ENCODE data around the gene ZBTB46.
"Not testable (repeated sequence)": the region's sequence is repeated elsewhere in the genome, so short reads cannot be mapped to it uniquely, and the experiment has no call there.

ZBTB46 gene

DNA sequence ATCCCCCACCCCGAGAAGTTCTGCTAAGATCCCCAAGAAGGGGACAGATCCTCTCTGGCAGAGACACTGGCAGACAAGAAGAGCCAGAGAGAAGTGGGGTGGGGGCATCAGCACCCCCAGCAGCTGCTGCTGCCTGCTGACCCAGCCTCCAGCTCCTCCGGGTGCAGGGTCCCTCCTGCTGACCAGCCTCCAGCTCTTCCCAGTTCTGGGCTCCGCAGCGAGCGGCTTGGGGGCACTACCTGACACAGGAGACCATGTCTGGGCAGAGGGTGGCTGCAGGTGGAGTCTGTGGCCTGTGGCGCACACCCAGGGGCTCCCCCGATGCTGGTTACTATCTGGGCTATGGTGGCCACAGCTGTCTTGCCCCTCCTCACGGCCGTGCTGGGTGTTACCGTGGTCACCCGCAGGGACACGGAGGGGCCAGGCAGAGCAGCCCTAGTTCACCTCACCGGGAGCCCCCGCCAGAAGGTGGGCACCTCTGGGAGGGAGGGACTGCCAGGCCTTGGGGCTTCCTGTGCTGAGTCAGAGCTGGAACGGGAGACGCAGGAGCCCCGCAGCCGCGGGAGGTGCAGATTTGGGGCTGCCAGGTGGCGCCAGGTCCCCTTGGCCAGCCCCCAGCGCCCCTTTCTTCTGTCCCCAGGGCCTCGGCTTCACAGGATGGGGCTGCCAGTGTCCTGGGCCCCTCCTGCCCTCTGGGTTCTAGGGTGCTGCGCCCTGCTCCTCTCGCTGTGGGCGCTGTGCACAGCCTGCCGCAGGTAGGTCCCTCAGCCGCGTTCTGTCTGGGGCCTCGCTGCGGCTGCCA is 94.0 kb downstream of the ZBTB46 start:
- no peak for DNase-seq (ENCODE audit: low read depth in 3 of 3, low spot score in 1 of 3)

DNA sequence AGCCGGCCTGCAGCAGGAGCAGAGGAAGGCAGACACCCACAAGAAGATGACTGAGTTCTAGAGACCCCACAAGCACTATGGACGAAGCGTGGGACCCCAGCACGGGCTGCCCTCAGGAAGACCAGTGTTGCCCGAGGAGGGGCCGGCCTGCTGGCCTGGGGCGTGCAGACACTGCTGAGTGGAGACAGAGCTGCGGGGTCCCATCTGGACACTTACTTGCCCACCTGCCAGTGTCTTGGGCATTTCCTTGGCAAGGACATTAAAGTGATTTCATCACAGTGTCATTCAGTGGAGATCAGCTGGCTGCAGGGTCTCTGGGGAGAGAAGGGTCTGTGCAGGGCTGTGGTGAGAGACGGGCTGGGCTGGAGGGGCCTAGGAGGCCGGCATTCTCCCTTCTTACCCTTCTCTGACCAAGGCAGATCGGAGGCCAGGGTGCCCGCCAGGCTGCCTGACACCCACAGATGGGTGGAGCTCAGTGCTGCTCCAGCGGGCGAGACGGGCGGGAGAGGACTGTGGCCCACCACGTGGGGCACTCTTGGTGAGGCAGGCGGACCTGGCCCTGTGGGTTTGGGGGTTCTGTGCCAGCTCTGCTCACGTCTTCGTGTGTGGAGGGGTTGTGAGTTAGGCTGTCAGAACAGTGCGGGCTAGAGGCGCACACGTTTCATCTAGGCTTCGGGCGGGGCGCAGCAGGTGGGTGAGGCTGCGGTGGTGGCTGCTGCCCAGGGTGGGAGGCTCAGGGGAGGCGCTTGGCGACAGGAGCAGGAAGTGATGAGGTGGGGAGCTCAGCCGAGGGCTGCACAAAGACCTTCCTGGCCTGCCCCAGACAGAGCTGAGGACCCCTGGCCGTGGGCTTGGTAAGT is 95.0 kb downstream of the ZBTB46 start, which contains the start of gene LIME1:
Gene LIME1 (plus strand): TSS at position 806 of the 860 bp plus-strand sequence. CDS start 886 bp downstream, outside the sequence.
- peak in 2 of 3 donors; percentile 46 to 60 for DNase-seq (ENCODE audit: low read depth in 3 of 3, low spot score in 1 of 3)

DNA sequence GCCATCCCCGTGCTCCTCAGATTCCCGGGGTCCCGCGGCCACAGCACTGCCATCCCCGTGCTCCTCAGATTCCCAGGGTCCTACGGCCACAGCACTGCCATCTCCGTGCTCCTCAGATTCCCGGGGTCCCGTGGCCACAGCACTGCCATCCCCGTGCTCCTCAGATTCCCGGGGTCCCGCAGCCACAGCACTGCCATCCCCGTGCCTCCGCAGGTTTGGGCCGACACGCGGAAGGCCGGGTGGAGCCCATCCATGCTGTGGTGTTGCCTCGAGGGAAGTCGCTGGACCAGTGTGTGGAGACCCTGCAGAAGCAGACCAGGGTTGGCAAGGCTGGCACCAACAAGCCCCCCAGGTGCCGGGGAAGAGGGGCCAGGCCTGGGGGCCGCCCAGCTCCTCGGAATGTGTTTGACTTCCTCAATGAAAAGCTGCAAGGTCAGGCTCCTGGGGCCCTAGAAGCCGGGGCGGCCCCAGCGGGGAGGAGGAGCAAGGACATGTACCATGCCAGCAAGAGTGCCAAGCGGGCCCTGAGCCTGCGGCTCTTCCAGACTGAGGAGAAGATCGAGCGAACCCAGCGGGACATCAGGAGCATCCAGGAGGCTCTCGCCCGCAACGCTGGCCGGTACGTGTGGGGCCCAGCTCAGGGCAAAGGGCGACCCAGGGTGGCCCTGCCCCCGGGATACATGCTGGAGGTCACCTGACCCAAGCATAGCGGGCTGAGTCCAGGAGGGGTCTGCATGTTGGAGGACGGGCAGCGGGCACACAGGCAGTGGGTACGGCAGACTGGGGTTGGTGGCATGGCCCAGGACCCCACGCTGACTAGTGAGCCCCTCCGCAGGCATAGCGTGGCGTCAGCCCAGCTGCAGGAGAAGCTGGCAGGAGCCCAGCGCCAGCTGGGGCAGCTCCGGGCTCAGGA is 95.9 kb downstream of the ZBTB46 start:
- DNase-seq (ENCODE audit: low read depth in 3 of 3, low spot score in 1 of 3): no peak

DNA sequence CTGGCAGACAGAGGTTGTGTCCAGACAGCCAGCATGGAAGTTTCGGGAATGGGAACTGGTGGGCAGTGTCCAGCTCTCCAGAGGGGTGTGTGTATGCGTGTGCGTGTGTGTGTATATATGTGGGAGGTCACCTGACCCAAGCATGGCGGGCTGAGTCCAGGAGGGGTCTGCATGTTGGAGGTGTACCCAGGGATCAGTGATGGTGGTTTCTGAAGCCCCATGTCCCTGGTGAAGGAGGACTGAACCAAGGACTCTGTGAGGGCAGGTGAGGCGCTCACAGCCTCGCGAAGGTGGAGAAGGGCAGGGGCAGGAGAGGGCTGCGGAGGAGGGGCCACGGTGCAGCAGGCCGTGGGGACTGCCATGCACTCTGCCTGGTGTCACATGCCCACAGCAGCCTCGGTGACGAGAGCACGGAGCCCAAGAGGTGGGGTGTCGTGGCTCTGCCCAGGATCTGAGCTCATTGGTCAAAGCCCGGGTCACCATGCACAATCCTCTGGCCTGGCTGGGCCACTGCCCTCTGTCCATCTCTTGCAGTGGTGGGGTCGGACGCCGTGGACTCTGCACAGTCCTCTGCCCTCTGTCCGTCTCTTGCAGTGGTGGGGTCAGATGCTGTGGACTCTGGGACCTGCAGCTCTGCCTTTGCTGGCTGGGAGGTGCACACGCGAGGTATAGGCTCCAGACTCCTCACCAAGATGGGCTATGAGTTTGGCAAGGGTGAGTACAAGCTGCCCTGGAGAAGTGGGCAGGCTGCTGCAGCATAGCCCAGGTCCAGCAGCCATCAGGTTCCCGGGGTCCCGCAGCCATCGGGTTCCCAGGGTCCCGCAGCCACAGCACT is 96.7 kb downstream of the ZBTB46 start:
- no peak for DNase-seq (ENCODE audit: low read depth in 3 of 3, low spot score in 1 of 3)

DNA sequence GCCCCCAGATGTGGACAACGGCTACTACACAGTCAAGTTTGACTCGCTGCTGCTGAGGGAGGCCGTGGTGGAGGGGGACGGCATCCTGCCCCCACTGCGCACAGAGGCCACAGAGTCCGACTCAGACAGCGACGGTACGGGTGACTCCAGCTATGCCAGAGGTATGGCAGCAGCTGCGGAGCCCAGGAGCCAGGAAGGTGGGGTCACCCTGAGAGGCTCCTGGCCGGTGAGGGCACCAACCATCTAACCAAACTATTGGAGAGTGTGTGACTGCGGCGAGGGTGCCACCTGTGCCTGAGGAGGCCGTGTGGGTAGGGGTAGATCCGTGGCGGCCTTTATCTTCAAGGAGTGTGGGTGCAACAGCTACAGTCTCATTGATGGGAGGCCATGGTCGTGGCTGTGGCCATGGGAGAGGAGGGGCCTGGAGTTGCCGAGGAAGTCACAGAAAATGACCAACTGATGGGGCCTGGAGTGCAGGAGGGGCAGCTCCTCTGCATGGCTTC is 97.4 kb downstream of the ZBTB46 start:
- DNase-seq (ENCODE audit: low read depth in 3 of 3, low spot score in 1 of 3): no peak

DNA sequence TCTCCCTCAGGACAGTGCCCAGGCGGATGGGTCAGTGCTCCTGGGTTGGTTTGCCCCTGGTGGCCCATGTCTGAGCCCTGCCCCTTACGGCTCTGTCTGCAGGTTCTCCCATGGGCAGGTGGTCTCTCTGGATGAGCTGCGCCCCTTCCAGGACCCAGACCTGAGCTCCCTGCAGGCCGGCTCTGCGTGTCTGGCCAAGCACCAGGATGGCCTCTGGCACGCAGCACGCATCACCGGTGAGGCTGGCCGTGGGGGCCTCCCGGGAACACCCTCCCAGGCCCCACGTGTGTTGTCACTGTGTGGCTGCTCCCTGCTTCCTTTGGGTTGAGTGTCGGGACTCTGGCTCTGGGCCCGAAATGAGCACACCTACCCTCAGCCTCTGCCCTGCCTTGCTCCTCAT is 97.9 kb downstream of the ZBTB46 start:
- DNase-seq (ENCODE audit: low read depth in 3 of 3, low spot score in 1 of 3): no peak

DNA sequence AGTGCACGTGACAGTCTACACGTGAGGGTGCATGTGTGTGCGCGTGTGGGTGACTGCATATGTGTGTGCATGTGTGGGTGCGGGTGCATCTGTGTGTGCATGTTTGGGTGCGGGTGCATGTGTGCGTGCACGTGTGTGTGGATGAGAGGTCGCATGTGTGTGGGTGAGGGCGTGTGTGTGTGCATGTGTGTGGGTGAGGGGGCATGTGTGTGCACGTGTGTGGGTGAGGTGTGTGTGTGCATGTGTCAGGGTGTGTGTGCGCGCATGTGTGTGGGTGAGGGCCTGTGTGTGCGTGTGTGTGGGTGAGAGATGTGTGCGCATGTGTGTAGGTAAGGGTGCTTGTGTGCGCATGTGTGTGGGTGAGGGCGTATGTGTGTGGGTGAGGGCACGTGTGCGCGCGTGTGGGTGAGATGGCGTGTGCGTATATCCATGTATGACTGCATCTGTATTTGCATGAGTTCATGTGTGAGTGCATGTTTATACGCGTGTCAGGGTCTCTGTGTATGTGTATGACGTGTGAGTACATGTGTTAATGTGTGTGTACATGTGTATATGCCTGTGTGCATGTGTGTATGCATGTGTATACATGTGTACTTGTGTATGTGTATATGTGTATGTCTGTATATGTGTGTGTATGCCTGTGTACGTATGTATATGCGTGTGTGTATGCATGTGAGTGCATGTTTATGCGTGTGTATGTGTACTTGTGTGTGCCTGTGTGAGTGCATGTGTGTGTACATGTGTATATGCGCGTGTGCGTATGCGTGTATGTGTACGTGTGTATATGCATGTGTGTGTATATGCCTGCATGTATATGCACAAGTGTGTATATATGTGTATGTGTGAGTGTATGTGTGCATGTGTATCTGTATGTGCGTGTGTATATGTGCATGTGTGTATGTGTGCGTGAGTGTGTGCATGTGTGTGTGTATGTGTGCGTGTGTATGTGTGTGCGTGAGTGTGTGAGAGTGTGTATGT is 98.7 kb downstream of the ZBTB46 start:
- DNase-seq (ENCODE audit: low read depth in 3 of 3, low spot score in 1 of 3): no peak

DNA sequence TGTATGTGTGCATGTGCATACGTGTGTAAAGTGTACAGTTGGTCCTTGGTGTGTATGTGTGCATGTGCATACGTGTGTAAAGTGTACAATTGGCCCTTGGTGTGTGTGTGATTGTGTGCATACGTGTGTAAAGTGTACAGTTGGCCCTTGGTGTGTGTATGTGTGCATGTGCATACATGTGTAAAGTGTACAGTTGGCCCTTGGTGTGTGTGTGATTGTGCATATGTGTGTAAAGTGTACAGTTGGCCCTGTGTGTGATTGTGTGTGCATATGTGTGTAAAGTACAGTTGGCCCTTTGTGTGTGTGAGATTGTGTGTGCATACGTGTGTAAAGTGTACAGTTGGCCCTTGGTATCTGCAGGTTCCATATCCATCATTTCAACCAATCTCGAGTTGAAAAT is 99.7 kb downstream of the ZBTB46 start:
- no peak for DNase-seq (ENCODE audit: low read depth in 3 of 3, low spot score in 1 of 3)

DNA sequence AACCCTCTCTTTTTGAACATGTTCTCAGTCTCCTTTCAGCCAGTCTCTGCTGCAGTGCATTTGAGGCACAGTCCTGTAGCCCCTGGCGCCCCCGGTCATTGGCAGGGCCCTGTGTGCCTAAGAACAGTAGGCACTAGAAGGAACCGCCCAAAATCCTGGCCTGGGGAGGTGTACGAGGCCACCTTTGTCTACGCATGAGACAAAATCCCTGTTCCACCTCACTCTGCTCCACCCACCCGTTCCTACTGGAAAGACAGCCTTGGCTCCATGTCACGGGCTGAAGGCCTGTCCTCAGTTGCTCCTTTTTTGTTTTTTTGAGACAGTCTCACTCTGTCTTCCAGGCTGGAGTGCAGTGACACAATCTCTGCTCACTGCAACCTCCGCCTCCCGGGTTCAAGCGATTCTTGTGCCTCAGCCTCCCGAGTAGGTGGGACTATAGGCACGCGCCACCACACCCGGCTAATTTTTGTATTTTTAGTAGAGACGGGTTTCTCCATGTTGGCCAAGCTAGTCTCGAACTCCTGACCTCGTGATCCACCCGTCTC is 100.8 kb downstream of the ZBTB46 start:
- DNase-seq (ENCODE audit: low read depth in 3 of 3, low spot score in 1 of 3): not testable (repeated sequence)

DNA sequence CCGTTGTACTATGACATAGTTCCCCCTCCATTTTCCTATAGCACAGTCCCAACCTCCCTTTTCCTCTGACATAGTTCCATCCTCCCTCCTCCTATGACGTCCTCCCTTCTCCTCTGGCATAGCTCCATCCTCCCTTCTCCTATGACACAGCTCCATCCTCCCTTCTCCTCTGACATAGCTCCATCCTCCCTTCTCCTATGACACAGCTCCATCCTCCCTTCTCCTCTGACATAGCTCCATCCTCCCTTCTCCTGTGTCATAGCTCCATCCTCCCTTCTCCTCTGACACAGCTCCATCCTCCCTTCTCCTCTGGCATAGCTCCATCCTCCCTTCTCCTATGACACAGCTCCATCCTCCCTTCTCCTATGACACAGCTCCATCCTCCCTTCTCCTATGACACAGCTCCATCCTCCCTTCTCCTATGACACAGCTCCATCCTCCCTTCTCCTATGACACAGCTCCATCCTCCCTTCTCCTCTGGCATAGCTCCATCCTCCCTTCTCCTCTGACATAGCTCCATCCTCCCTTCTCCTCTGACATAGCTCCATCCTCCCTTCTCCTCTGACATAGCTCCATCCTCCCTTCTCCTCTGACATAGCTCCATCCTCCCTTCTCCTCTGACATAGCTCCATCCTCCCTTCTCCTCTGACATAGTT is 108.0 kb downstream of the ZBTB46 start:
- not testable (repeated sequence) for DNase-seq (ENCODE audit: low read depth in 3 of 3, low spot score in 1 of 3)

DNA sequence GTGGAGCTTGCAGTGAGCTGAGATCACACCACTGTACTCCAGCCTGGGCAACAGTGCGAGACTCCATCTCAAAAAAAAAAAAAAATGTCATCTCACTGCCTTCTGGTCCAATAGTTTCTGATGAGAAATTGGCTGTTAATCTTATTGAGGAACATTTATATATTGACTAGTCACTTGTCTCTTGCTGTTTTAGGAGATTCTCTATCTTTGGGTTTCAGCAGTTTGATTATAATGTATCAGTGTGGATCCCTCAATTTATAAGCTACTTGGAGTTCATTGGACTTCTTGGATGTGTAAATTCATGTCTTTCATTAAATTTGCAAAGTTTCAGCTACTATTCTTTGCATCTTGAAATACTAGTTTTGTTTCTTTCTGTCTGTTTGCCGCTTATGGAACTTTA is 112.1 kb downstream of the ZBTB46 start:
- DNase-seq (ENCODE audit: low read depth in 3 of 3, low spot score in 1 of 3): no peak

DNA sequence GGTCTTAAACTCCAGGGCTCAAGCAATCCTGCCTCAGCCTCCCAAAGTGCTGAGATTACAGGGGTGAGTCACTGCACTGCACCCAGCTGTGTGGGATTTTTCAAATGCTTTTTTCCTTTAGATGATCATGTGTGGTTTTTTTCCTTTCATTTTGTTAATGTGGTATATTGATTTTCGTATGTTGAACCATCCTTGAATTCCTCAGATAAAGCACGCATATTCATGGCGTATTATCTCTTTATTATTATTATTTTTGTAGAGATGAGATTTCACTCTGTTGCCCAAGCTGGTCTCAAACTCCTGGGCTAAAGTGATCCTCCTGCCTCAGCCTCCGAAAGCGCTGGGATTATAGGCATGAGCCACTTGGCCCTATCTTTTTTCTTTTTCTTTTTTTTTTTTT is 116.2 kb downstream of the ZBTB46 start:
- DNase-seq (ENCODE audit: low read depth in 3 of 3, low spot score in 1 of 3): no peak

DNA sequence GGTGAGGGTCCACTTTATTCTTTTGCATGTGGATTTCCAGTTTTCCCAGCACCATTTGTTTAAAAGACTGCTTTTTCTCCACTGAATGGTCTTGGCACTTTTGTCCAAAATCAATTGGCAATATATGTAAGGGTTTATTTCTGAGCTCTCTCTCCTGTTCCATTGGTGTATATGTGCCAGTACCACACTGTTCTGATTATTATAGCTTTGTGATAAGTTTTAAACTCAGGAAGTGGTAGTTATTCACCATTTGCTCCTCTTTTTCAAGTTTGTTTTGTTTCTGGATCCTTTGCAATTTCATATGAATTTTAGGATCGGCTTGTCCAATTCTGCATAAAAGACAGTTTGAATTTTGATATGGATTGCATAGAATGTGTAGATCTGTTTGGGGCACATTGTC is 118.9 kb downstream of the ZBTB46 start:
- no peak for DNase-seq (ENCODE audit: low read depth in 3 of 3, low spot score in 1 of 3)

DNA sequence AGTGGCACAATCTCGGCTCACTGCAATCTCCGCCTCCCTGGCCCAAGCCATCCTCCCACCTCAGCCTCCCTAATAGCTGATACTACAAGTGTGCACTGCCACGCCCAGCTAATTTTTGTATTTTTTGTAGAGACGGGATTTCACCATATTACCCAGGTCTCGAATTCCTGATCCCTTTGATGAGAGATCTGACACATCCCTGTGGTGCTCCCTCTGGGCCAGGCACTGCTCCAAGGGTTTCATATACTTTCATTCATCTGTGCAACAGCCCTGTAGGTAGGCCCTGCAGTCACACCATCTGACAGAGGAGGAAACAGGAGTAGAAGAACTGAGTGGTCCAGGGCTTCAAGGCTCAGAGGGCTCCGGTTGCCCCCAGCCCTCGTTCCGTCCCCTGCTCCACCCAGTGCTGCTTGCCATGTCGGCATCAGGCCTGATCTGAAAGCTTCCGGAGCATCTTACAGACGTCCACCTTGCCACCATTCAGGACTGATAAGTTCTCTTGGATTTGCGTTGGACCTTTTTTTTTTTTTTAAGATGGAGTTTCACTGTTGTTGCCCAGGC is 119.9 kb downstream of the ZBTB46 start:
- no peak for DNase-seq (ENCODE audit: low read depth in 3 of 3, low spot score in 1 of 3)

DNA sequence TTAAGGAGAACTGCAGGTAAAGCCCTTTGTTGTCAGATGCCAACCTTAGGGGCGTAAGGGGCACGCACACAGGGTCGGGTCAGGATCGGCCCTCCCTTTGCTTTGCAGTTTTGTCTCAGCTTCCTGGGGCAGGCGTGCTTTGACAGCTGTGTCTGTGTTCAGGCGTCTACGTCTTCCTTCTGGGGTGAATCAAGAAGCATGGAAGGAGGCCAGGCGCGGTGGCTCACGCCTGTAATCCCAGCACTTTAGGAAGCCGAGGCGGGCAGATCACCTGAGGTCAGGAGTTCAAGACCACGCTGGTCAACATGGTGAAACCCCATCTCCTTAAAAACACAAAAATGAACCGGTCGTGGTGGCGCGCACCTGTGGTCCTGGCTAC is 121.9 kb downstream of the ZBTB46 start:
- DNase-seq (ENCODE audit: low read depth in 3 of 3, low spot score in 1 of 3): no peak

DNA sequence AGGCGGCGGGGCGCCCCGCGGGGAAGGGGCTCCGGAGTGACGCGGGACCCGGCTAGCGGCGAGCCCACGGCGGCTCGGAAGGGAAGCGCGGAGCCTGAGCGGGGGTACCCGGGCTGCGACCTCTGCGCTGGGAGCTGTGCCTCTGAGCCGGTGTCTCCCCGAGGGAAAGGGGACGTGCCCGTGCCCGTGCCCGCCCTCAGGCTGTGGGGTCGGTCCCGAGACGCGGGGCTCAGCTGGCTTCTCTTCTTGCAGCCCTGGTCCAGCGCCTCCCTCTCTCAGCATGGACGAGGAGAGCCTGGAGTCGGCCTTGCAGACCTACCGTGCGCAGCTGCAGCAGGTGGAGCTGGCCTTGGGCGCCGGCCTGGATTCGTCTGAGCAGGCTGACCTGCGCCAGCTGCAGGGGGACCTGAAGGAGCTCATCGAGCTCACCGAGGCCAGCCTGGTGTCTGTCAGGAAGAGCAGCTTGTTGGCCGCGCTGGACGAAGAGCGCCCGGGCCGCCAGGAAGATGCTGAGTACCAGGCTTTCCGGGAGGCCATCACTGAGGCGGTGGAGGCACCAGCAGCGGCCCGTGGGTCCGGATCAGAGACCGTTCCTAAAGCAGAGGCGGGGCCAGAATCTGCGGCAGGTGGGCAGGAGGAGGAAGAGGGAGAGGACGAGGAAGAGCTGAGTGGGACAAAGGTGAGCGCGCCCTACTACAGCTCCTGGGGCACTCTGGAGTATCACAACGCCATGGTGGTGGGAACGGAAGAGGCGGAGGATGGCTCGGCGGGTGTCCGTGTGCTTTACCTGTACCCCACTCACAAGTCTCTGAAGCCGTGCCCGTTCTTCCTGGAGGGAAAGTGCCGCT is 122.5 kb downstream of the ZBTB46 start:
- no peak for DNase-seq (ENCODE audit: low read depth in 3 of 3, low spot score in 1 of 3)
